GM23338 (cell line): Measurements from ENCODE around the gene COL6A3.

ENCODE experiments used
- CREB1 ChIP-seq: fragments of 250-450 bp; sonication (Bioruptor Pico); IDR thresholded peaks from 2 replicates; pipeline ENCODE4 v1.5.0; 2020; ENCODE audit warnings: low read depth, mild to moderate bottlenecking, moderate library complexity
- CTCF ChIP-seq, 2 experiments: fragments of 200-600 bp in 1 of 2; sonication (generic) in 1 of 2; conservative IDR thresholded peaks; 2 replicates each; pipeline versions ENCODE4 v1.5.1 to v1.6.1; 2016 to 2017; ENCODE audit warnings: antibody characterized with exemption in 2 of 2, low read depth in 2 of 2, mild to moderate bottlenecking in 2 of 2, moderate library complexity in 1 of 2
- EZH2 ChIP-seq: fragments of 200-600 bp; sonication (generic); IDR thresholded peaks from one replicate; pipeline ENCODE4 v1.8.0; 2017; ENCODE audit warnings: antibody characterized with exemption, mild to moderate bottlenecking, low read depth; ENCODE audit not compliant: unreplicated experiment
- POLR2AphosphoS5 ChIP-seq: IDR thresholded peaks from 2 replicates; pipeline ENCODE4 v1.6.1; 2016; ENCODE audit warnings: antibody characterized with exemption, low read depth

- TF ChIP-seq CTCF (conservative IDR thresholded peaks at IDR 0.05; ENCODE audit: low read depth in 2 of 2) (no peak), EZH2 (no peak), CREB1 (CRISPR knock-in tag) (no peak), POLR2AphosphoS5 (no peak)
Observed at GRCh38 chr2:237455764-237456163, 41.8 kb upstream of the COL6A3 start.
